ENCODE measurements around the gene RAB7A. TPM values are rescaled to one million over a fixed set of nuclear protein-coding genes. Genes with fewer than 3 reads are reported as not detected.

The RAB7A gene
- total RNA-seq, 4 donors from 2014 or later: 120 to 154 (median 133) TPM

DNA sequence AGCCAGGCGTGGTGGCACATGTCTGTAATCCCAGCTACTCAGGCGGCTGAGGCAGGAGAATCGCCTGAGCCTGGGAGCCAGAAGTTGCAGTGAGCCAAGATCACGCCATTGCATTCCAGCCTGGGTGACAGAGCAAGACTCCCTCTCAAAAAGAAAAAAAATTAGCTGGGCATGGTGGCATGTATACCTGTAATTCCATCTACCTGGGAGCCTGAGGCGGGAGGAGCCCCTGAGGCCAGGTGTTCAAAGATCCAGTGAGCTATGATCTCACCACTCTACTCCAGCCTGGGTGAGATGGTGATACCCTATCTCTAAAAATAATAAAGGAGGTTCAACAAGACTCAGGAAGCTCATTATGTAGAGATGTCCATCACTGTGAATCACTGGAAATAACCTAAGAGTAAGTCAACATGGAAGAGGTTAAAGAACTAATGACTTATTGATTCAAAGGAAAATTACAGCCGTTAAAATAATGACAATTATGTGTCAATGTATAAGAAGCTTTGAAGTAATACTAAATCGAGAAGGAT, 19.8 kb upstream of the RAB7A start:
- peaks cover 19% of the 10 kb centered on the region for H3K4me1 ChIP-seq
- no peaks in the 10 kb centered on the region for H3K36me3 ChIP-seq
- DNase-seq (ENCODE audit: low spot score in 2 of 2): no peak
- TF ChIP-seq, protein P1, sequence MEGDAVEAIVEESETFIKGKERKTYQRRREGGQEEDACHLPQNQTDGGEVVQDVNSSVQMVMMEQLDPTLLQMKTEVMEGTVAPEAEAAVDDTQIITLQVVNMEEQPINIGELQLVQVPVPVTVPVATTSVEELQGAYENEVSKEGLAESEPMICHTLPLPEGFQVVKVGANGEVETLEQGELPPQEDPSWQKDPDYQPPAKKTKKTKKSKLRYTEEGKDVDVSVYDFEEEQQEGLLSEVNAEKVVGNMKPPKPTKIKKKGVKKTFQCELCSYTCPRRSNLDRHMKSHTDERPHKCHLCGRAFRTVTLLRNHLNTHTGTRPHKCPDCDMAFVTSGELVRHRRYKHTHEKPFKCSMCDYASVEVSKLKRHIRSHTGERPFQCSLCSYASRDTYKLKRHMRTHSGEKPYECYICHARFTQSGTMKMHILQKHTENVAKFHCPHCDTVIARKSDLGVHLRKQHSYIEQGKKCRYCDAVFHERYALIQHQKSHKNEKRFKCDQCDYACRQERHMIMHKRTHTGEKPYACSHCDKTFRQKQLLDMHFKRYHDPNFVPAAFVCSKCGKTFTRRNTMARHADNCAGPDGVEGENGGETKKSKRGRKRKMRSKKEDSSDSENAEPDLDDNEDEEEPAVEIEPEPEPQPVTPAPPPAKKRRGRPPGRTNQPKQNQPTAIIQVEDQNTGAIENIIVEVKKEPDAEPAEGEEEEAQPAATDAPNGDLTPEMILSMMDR (IDR thresholded peaks at IDR 0.05): no peak
- TF ChIP-seq POLR2A (IDR thresholded peaks at IDR 0.05) (no peak), POLR2AphosphoS5 (IDR thresholded peaks at IDR 0.05) (no peak), EP300 (IDR thresholded peaks at IDR 0.05) (no peak)
- H3K4me3 ChIP-seq: no peak overlapping the region
- no peak overlapping the region for H3K27ac ChIP-seq
- no peaks in the 10 kb centered on the region for H3K27me3 ChIP-seq
- H3K9me3 ChIP-seq: no peaks in the 10 kb centered on the region
- WGBS: 84% methylated on average over 7 of the region's 7 CpGs

DNA sequence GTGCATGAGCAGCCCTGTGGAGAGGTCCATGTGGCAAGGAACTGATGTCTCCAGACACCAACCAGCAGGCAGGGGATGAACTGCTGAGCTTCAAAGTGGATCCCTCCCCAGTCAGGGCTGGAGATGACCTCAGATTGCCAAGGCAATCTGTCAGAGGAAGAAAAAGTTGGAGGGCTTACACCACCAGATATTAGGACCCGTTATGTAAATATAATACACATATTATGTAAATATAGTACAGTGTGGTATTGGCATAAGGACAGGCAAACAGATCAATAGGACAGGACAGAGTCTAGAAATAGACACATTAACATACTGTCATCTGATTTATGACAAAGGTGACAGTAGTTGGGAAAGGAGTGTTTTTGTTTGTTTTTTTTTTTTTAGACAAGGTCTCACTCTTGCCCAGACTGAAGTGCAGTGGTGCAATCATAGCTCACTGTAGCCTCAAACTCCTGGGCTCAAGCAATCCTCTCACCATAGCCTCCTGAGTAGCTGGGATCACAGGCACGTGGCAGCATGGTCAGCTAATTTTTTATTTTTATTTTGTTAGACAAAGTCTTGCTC, 18.0 kb upstream of the RAB7A start:
- Histone ChIP-seq H3K27me3 (no peaks in the 10 kb centered on the region), H3K36me3 (no peaks in the 10 kb centered on the region), H3K9me3 (no peaks in the 10 kb centered on the region), H3K4me1 (peaks cover 19% of the 10 kb centered on the region), H3K27ac (no peak overlapping the region), H3K4me3 (no peak overlapping the region)
- WGBS: 84% methylated on average over 2 of the region's 2 CpGs
- TF ChIP-seq POLR2AphosphoS5 (IDR thresholded peaks at IDR 0.05) (no peak), EP300 (IDR thresholded peaks at IDR 0.05) (no peak), POLR2A (IDR thresholded peaks at IDR 0.05) (no peak)
- TF ChIP-seq, protein P1 (IDR thresholded peaks at IDR 0.05): no peak
- no peak for DNase-seq (ENCODE audit: low spot score in 2 of 2)

DNA sequence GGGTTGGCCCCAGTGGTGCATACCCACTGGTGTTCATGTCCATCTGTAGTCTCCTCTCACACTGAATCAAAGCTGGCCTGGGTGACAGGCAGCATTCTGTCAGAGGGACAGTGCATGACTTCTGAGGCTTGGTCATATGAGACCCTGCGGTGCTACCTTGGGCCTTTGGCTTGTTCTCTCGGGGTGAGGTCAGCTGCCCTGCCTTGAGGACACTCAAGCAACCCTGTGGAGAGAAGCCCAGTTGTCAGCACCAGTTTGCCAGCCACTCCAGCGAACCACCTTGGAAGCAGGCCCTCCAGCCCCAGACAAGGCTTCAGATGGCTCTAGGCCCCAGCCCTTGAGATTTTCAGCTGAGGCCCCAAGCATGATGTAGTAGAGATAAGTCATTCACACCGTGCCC, 16.9 kb upstream of the RAB7A start:
- Histone ChIP-seq H3K9me3 (no peaks in the 10 kb centered on the region), H3K27me3 (no peaks in the 10 kb centered on the region), H3K4me1 (peaks cover 19% of the 10 kb centered on the region), H3K4me3 (no peak overlapping the region), H3K36me3 (no peaks in the 10 kb centered on the region), H3K27ac (peak overlapping the region; percentile 38)
- no peak for DNase-seq (ENCODE audit: low spot score in 2 of 2)
- 89% methylated on average over 1 of the region's 4 CpGs for WGBS
- TF ChIP-seq EP300 (IDR thresholded peaks at IDR 0.05): no peak
- TF ChIP-seq, protein P1 (IDR thresholded peaks at IDR 0.05): no peak
- no peak for TF ChIP-seq POLR2A (IDR thresholded peaks at IDR 0.05)
- no peak for TF ChIP-seq POLR2AphosphoS5 (IDR thresholded peaks at IDR 0.05)

DNA sequence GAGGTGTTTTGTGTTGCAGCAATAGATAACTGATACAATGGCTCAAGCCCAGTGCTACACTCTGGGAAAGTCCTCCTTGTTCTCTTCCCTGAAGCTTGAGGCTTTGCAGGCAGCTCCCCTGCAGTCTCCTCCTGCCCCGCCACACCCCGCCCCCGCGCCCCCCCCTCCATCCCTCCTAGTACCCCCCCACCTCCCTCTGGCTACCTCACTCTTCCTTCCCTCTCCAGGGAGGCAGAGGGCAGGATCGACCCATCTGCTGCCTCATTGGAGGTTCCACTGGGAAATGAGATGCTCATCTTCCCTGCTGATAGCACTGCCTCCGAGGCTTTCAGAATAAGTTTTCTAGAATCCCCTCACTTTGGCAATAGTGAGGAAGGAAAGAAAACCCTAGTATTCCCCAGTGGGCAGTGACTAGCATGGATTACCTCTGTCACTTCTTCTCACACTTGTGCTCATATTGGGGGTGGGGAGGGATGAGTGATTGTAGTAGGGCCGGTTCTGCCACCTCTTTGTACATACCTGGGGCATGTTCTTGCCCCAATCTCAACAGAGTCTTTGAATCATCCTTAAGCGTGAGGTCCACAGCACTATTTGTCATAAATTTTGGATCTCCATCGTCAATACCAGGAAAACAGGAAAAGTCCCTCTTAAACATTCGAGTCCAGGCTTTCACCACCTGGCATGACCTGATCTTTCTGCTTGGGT, 16.3 kb upstream of the RAB7A start:
- Histone ChIP-seq H3K27me3 (no peaks in the 10 kb centered on the region), H3K27ac (peak overlapping the region; percentile 38), H3K4me1 (peaks cover 19% of the 10 kb centered on the region), H3K9me3 (no peaks in the 10 kb centered on the region), H3K4me3 (no peak overlapping the region), H3K36me3 (no peaks in the 10 kb centered on the region)
- 33% methylated on average over 10 of the region's 10 CpGs for WGBS
- TF ChIP-seq EP300 (IDR thresholded peaks at IDR 0.05) (no peak), POLR2A (IDR thresholded peaks at IDR 0.05) (no peak)
- TF ChIP-seq, protein P1 (IDR thresholded peaks at IDR 0.05): no peak
- DNase-seq (ENCODE audit: low spot score in 2 of 2): no peak

DNA sequence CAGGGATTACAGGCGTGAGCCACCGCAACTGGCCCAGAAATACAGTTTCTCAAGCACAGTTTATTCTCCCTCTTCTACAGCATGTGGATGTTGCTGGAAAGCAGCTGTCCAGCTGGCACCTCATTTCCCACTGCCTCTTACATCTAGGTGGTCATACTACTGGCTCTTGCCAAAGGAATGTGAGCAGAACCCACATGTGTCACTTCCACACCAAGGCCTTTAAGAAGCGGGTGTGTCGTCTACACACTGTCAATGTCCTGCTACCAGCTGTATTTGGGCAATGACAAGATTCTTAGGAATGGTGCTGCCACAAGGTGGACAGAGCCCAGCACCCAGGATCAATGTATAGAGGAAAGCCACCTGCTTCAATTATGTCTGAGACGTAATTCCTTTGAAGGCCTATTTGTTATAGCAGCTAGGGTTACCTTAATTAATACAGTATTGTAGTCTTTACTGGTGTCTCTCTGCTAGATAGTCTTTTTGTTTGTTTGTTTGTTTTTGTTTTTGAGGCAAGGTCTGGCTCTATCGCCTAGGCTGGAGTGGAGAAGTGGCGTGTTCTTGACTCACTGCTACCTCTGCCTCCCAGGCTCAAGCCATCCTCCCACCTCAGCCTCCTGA, 15.1 kb upstream of the RAB7A start:
- Histone ChIP-seq H3K9me3 (no peaks in the 10 kb centered on the region), H3K36me3 (no peaks in the 10 kb centered on the region), H3K4me1 (peaks cover 19% of the 10 kb centered on the region), H3K27me3 (no peaks in the 10 kb centered on the region), H3K27ac (no peak overlapping the region), H3K4me3 (no peak overlapping the region)
- DNase-seq (ENCODE audit: low spot score in 2 of 2): no peak
- TF ChIP-seq POLR2A (IDR thresholded peaks at IDR 0.05): no peak
- WGBS: 95% methylated on average over 7 of the region's 7 CpGs
